ENCODE measurements around the gene CCL23. TPM values are rescaled to one million over a fixed set of nuclear protein-coding genes. Genes with fewer than 3 reads are reported as not detected.

CCL23 gene
- total and polyA plus RNA-seq, 9 of the 15 experiments (the other 6 are each of a cell fraction or from before 2014, with no cell fraction given) = not detected

DNA sequence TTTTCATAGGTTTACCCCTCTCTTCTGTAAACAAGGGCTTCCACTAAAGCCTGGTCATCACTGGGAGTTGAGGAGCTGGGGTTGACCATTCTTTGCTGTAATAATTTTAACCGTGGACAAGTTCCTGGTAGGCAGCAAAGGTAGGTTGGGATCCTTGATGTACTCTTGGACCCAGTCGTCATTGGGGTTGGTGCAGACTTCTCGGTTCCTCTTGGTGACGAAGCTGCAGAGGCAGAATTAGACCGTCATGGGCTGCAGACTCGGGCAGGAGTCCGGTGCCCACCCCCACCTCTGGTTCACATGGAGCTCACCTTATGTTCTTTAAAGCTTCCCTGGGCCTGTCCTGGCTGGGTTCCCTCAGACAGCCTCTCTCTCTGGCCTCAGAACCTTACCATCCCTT lies 40.3 kb downstream of the CCL23 start:
- Histone ChIP-seq H3K27me3 (ENCODE audit: control insufficient read depth in 2 of 2, insufficient read depth in 2 of 2, low read length in 2 of 2) (peaks cover 14 to 43% of the 10 kb centered on the region in 2 experiments; a peak in 4 of 5 replicates), H3K36me3 (ENCODE audit: control insufficient read depth, insufficient read depth, low read length) (no peaks in the 10 kb centered on the region), H2AFZ (ENCODE audit: low read depth, low read length) (no peak overlapping the region), H3K9me1 (ENCODE audit: control insufficient read depth, insufficient read depth, low read length) (no peaks in the 10 kb centered on the region), H3K27ac (ENCODE audit: extremely low read depth, low read depth, low read length) (no peak overlapping the region), H3K4me1 (replicated peaks in 1 of 2; ENCODE audit: control insufficient read depth in 2 of 2, insufficient read depth in 2 of 2, low read length in 2 of 2) (no peaks in the 10 kb centered on the region), H4K20me1 (replicated peaks; ENCODE audit: control insufficient read depth, insufficient read depth, low read length) (no peaks in the 10 kb centered on the region; the same call in 1 of the 2 replicates), H3K4me2 (ENCODE audit: insufficient read depth, low read length) (no peak overlapping the region), H3K4me3 (no peak overlapping the region), H3K9ac (ENCODE audit: insufficient read depth in 1 of 2, low read depth in 2 of 2, low read length in 2 of 2) (no peak overlapping the region), H3K9me3 (replicated peaks; ENCODE audit: control insufficient read depth, insufficient read depth, low read depth, low read length) (no peaks in the 10 kb centered on the region), H3K79me2 (ENCODE audit: control insufficient read depth, insufficient read depth, low read length) (no peaks in the 10 kb centered on the region)
- intact Hi-C loops (cut with micrococcal nuclease) = no loop called here
- ChIA-PET CTCF (ENCODE audit: low intra/inter-chr PET ratio) (no interaction called here), POLR2A (no interaction called here)
- no peak for TF ChIP-seq TAL1 (IDR thresholded peaks at IDR 0.05)
- no peak for ATAC-seq
- in situ Hi-C loops (cut with MboI) = no loop called here
- WGBS (ENCODE audit: insufficient coverage, low coverage, missing lambda C conversion rate) = 2% methylated on average over 7 of the region's 7 CpGs
- FAIRE-seq = no peak
- DNase-seq (ENCODE audit: extremely low read depth in 1 of 4, low spot score in 3 of 4) = no peak
- no TSS peak for BruUV-seq (replicated peaks)

DNA sequence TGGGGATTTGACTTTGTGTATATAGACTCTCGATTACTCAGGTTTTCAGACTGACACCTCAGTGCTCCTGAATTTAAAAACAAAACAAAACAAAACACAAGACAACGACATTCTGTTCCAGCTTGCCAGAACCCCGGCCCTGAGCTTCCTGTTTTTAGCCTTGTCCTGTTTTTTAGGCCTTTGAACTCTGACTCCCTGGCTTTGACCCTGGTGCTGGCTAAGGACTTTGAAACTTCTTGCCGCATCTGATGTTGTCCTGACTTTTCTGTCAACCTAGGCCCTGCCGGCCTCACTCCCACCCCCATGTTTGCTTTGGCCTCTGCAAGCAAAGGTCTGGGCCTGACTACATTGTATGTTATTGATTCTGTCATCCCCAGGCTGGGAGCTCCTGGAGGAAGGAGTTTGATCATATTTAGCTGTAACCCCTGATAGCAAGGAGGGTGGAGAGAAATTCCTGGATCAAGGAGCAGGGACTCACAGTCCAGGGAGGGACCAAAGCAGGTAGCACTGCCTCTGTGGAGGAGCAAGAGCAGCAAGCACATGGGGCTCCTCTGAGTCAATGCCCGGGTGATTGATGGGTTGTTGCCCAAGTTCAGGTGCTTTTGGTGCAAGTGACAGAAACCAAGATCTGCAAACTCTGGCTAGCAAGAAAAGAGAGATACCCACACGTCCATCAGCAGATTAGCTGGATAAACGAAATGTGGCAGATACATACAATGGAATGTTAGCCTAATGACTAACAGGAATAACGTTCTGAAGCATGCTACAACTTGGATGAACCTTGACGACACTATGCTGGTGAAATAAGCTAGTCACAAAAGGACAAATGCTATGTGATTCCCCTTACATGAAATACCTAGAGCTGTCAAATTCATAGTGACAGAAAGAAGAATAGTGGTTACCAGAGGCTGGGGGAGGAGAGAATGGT lies 44.2 kb downstream of the CCL23 start:
- intact Hi-C loops (cut with micrococcal nuclease) = no loop called here
- 15% methylated on average over 10 of the region's 10 CpGs for WGBS (ENCODE audit: insufficient coverage, low coverage, missing lambda C conversion rate)
- ATAC-seq (no peak), FAIRE-seq (no peak), DNase-seq (ENCODE audit: extremely low read depth in 1 of 4, low spot score in 3 of 4) (no peak)
- H3K9me3 ChIP-seq (replicated peaks; ENCODE audit: control insufficient read depth, insufficient read depth, low read depth, low read length) = no peaks in the 10 kb centered on the region
- H3K4me3 ChIP-seq = no peak overlapping the region
- TF ChIP-seq HSF4 (CRISPR knock-in tag; IDR thresholded peaks at IDR 0.05; ENCODE audit: borderline replicate concordance) (no peak), NR2C1 (IDR thresholded peaks at IDR 0.05) (peak; percentile 34; the same call in 1 of the 2 replicates), NR2C1 (tag; IDR thresholded peaks at IDR 0.05) (0 out of 2 replicates have a peak, but pooled peaks have one; percentile 24), MEIS2 (IDR thresholded peaks at IDR 0.05; ENCODE audit: partially characterized antibody) (peak; percentile 8)
- no peak overlapping the region for H2AFZ ChIP-seq (ENCODE audit: low read depth, low read length)
- no peak overlapping the region for H3K27ac ChIP-seq (ENCODE audit: extremely low read depth, low read depth, low read length)
- in situ Hi-C loops (cut with MboI) = loop anchor here (5.0 to 25.0 kb wide), 2 partner anchors 164 to 514 kb away; partner anchors contain the start of gene ZNHIT3
- no peaks in the 10 kb centered on the region for H3K79me2 ChIP-seq (ENCODE audit: control insufficient read depth, insufficient read depth, low read length)
- H4K20me1 ChIP-seq (replicated peaks; ENCODE audit: control insufficient read depth, insufficient read depth, low read length) = no peaks in the 10 kb centered on the region
- no peaks in the 10 kb centered on the region for H3K4me1 ChIP-seq (replicated peaks in 1 of 2; ENCODE audit: control insufficient read depth in 2 of 2, insufficient read depth in 2 of 2, low read length in 2 of 2)
- ChIA-PET CTCF (ENCODE audit: low intra/inter-chr PET ratio) (interaction anchor here (1.0 to 1.5 kb wide), 2 partner anchors 175 kb away, joined by 3 to 4 read pairs; no protein-coding TSS in a partner anchor), POLR2A (interaction anchor here (0.7 to 1.2 kb wide), 3 partner anchors 88 to 481 kb away, joined by 3 to 4 read pairs (median 3); partner anchors contain the start of gene CCL5)
- BruUV-seq (replicated peaks) = no TSS peak
- peaks cover 6 to 15% of the 10 kb centered on the region in 2 experiments; a peak in 3 of 5 replicates for H3K27me3 ChIP-seq (ENCODE audit: control insufficient read depth in 2 of 2, insufficient read depth in 2 of 2, low read length in 2 of 2)
- no peak overlapping the region for H3K4me2 ChIP-seq (ENCODE audit: insufficient read depth, low read length)
- no peak overlapping the region for H3K9ac ChIP-seq (ENCODE audit: insufficient read depth in 1 of 2, low read depth in 2 of 2, low read length in 2 of 2)
- H3K9me1 ChIP-seq (ENCODE audit: control insufficient read depth, insufficient read depth, low read length) = no peaks in the 10 kb centered on the region
- no peaks in the 10 kb centered on the region for H3K36me3 ChIP-seq (ENCODE audit: control insufficient read depth, insufficient read depth, low read length)
